ENCODE measurements around the gene DNAJC15. TPM values are rescaled to one million over a fixed set of nuclear protein-coding genes. Genes with fewer than 3 reads are reported as not detected.

The DNAJC15 gene
- polyA plus RNA-seq, 1 donor (not counting 4 experiments of a cell fraction or from before 2014, with no cell fraction given) = 38.5 TPM

DNA sequence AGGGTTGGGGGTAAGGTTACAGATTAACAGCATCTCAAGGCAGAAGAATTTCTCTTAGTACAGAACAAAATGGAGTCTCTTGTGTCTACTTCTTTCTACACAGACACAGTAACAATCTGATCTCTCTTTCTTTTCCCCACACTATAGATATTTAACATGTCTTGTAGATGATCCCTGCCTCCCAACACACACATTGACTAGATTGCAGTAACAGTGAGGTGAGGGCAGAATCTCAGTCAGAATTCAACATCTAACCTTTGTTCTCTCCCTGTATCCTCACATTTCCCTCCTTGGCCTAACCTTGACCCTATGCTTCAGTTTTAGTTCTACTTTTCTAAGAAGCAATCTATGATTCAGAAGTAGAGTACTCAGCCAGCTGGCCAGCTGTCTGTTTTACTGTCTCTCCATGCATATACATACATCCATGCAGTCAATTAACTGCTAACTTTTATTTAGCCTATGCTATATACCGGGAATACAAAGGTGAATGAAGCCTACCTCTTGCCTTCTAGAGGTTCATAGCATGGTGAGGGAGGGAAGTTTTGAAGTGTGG, 18.1 kb downstream of the DNAJC15 start:
- peaks cover 42% of the 10 kb centered on the region for H3K79me2 ChIP-seq (ENCODE audit: control insufficient read depth, insufficient read depth, low read length)
- no peaks in the 10 kb centered on the region for H3K9me3 ChIP-seq (ENCODE audit: control insufficient read depth, low read depth, low read length)
- H3K9ac ChIP-seq (ENCODE audit: control insufficient read depth, extremely low read depth, insufficient read depth, low read length) = no peak overlapping the region
- H4K20me1 ChIP-seq (ENCODE audit: control insufficient read depth, extremely low read depth, insufficient read depth, low read length) = no peaks in the 10 kb centered on the region
- no peak overlapping the region for H3K4me3 ChIP-seq (ENCODE audit: control insufficient read depth in 2 of 3, extremely low read depth in 1 of 3, insufficient read depth in 2 of 3, low read depth in 1 of 3, low read length in 3 of 3)
- no peaks in the 10 kb centered on the region for H3K27me3 ChIP-seq (ENCODE audit: control insufficient read depth, extremely low read depth, insufficient read depth, low read length)
- TF ChIP-seq, protein P1, sequence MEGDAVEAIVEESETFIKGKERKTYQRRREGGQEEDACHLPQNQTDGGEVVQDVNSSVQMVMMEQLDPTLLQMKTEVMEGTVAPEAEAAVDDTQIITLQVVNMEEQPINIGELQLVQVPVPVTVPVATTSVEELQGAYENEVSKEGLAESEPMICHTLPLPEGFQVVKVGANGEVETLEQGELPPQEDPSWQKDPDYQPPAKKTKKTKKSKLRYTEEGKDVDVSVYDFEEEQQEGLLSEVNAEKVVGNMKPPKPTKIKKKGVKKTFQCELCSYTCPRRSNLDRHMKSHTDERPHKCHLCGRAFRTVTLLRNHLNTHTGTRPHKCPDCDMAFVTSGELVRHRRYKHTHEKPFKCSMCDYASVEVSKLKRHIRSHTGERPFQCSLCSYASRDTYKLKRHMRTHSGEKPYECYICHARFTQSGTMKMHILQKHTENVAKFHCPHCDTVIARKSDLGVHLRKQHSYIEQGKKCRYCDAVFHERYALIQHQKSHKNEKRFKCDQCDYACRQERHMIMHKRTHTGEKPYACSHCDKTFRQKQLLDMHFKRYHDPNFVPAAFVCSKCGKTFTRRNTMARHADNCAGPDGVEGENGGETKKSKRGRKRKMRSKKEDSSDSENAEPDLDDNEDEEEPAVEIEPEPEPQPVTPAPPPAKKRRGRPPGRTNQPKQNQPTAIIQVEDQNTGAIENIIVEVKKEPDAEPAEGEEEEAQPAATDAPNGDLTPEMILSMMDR (optimal IDR thresholded peaks at IDR 0.05 in 1 of 3, IDR thresholded peaks at IDR 0.05 in 1 of 3, conservative IDR thresholded peaks at IDR 0.05 in 1 of 3; ENCODE audit: extremely low read depth in 1 of 3, insufficient read depth in 2 of 3, low read length in 3 of 3) = no peak
- no peak for TF ChIP-seq EZH2 (IDR thresholded peaks at IDR 0.05; ENCODE audit: low read length)
- H3K9me1 ChIP-seq (ENCODE audit: control insufficient read depth, extremely low read depth, insufficient read depth, low read length) = no peaks in the 10 kb centered on the region
- H3K36me3 ChIP-seq (ENCODE audit: control insufficient read depth in 2 of 2, extremely low read depth in 1 of 2, insufficient read depth in 2 of 2, low read length in 2 of 2) = no peaks in the 10 kb centered on the region
- DNase-seq (ENCODE audit: low read depth, low spot score) = no peak
- H3K4me1 ChIP-seq (ENCODE audit: control insufficient read depth, extremely low read depth, insufficient read depth, low read length) = peaks cover 28% of the 10 kb centered on the region
- no peak overlapping the region for H3K27ac ChIP-seq (ENCODE audit: control insufficient read depth, insufficient read depth, low read length)
- no peak for FAIRE-seq
- H2AFZ ChIP-seq (ENCODE audit: control insufficient read depth, low read length) = no peak overlapping the region
- no peak overlapping the region for H3K4me2 ChIP-seq (ENCODE audit: control insufficient read depth, extremely low read depth, insufficient read depth, low read depth, low read length)
- dilution Hi-C loops (cut with MboI; ENCODE audit: extremely low pct_ligation_motif_present, low sequenced_read_pairs) = no loop called here

DNA sequence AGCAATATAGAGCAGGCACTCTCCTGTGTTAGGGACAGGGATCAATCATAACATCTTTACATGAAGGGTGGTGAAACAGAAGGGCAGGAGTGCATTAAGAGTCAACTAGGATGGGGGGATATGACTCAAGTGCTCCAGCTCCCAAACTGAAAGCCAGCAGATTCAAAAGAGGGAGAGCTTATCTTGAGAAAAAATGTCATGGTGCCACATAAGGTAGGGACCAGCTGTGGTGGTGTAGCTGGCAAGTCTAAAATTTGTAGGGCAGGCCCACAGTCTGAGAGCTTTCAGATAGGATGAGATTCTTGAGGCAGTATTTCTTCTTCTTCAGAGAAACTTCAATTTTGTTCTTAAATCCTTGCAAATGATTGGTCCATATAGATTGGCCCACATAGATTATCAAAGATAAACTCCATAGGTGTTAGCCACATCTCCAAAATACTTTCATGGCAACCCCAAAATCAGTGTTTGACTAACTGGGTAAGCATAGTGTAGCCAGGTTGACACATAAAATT, 19.1 kb downstream of the DNAJC15 start:
- Histone ChIP-seq H4K20me1 (ENCODE audit: control insufficient read depth, extremely low read depth, insufficient read depth, low read length) (no peaks in the 10 kb centered on the region), H3K4me3 (ENCODE audit: control insufficient read depth in 2 of 3, extremely low read depth in 1 of 3, insufficient read depth in 2 of 3, low read depth in 1 of 3, low read length in 3 of 3) (no peak overlapping the region), H3K27me3 (ENCODE audit: control insufficient read depth, extremely low read depth, insufficient read depth, low read length) (no peaks in the 10 kb centered on the region), H3K9ac (ENCODE audit: control insufficient read depth, extremely low read depth, insufficient read depth, low read length) (no peak overlapping the region), H3K36me3 (ENCODE audit: control insufficient read depth in 2 of 2, extremely low read depth in 1 of 2, insufficient read depth in 2 of 2, low read length in 2 of 2) (no peaks in the 10 kb centered on the region), H3K27ac (ENCODE audit: control insufficient read depth, insufficient read depth, low read length) (no peak overlapping the region), H3K4me1 (ENCODE audit: control insufficient read depth, extremely low read depth, insufficient read depth, low read length) (peaks cover 28% of the 10 kb centered on the region), H3K4me2 (ENCODE audit: control insufficient read depth, extremely low read depth, insufficient read depth, low read depth, low read length) (no peak overlapping the region), H3K9me1 (ENCODE audit: control insufficient read depth, extremely low read depth, insufficient read depth, low read length) (no peaks in the 10 kb centered on the region), H3K9me3 (ENCODE audit: control insufficient read depth, low read depth, low read length) (no peaks in the 10 kb centered on the region), H3K79me2 (ENCODE audit: control insufficient read depth, insufficient read depth, low read length) (peaks cover 46% of the 10 kb centered on the region), H2AFZ (ENCODE audit: control insufficient read depth, low read length) (no peak overlapping the region)
- FAIRE-seq (no peak), DNase-seq (ENCODE audit: low read depth, low spot score) (no peak)
- dilution Hi-C loops (cut with MboI; ENCODE audit: extremely low pct_ligation_motif_present, low sequenced_read_pairs) = no loop called here
- TF ChIP-seq EZH2 (IDR thresholded peaks at IDR 0.05; ENCODE audit: low read length) = no peak
- TF ChIP-seq, protein P1 (optimal IDR thresholded peaks at IDR 0.05 in 1 of 3, IDR thresholded peaks at IDR 0.05 in 1 of 3, conservative IDR thresholded peaks at IDR 0.05 in 1 of 3; ENCODE audit: extremely low read depth in 1 of 3, insufficient read depth in 2 of 3, low read length in 3 of 3) = no peak

All from keratinocyte (primary cell).